ENCODE data around the gene PHC3. TPM values are rescaled to one million over a fixed set of nuclear protein-coding genes. Genes with fewer than 3 reads are reported as not detected.
A peak's percentile ranks its signal among the peaks of the same experiment; 100 is the strongest.

Gene PHC3
- total RNA-seq, 1 donor from 2014 or later = 105 TPM

DNA sequence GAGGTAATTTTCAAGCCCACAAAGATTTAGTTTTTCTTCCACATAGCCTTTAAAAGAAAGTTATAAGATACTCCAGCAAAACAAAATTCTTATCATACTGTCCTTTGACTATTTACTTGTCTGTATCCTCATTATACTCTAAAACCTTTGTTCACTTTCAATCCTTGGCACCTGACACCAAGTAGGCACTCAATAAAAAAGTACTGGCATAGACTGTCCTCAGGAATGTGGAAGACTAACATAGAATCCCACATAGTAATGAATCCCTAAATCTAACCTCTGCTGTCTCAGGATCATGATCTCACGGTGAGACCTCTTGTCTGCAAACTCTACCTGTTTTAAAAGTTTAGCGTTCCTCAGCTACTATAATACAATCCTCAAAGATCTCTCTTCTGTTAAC lies 21.6 kb downstream of the PHC3 start:
- Mint-ChIP-seq H3K36me3 (ENCODE audit: low read depth) (peaks cover 64% of the 10 kb centered on the region), H3K4me1 (peaks cover 71% of the 10 kb centered on the region), H3K9me3 (peaks cover 2% of the 10 kb centered on the region), H3K27ac (peak overlapping the region; percentile 36), H3K27me3 (no peaks in the 10 kb centered on the region), H3K4me3 (no peak overlapping the region)
- POLR2A ChIA-PET = no interaction called here
- DNase-seq (no peak), ATAC-seq (ENCODE audit: low read depth) (no peak)
- CTCF ChIA-PET = no interaction called here
- intact Hi-C loops (cut with micrococcal nuclease) = no loop called here
- TF ChIP-seq CTCF (IDR thresholded peaks at IDR 0.05) = no peak

DNA sequence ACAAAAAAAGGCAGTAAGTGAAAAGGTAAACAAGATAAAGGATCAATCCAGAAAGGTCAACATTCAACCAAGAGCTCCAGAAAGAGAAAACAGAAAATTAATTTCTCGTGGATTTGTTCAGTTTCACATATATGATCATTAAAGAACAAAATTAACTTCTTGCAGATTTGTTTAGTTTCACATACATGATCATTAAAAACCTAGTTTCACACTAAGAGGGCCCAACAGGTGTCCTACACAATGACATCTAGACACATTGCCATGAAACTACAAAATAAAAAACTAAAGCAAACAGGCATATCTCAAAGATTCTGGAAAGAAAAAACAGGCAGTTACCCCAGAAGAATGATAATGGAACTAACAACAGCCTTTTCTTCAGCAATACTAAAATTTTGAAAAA lies 22.1 kb downstream of the PHC3 start:
- Mint-ChIP-seq H3K4me3 (no peak overlapping the region), H3K9me3 (peaks cover 2% of the 10 kb centered on the region), H3K27ac (peak overlapping the region; percentile 76), H3K4me1 (peaks cover 71% of the 10 kb centered on the region), H3K36me3 (ENCODE audit: low read depth) (peaks cover 62% of the 10 kb centered on the region), H3K27me3 (no peaks in the 10 kb centered on the region)
- ATAC-seq (ENCODE audit: low read depth) (no peak), DNase-seq (no peak)
- CTCF ChIA-PET = no interaction called here
- POLR2A ChIA-PET = no interaction called here
- intact Hi-C loops (cut with micrococcal nuclease) = no loop called here
- no peak for TF ChIP-seq CTCF (IDR thresholded peaks at IDR 0.05)

DNA sequence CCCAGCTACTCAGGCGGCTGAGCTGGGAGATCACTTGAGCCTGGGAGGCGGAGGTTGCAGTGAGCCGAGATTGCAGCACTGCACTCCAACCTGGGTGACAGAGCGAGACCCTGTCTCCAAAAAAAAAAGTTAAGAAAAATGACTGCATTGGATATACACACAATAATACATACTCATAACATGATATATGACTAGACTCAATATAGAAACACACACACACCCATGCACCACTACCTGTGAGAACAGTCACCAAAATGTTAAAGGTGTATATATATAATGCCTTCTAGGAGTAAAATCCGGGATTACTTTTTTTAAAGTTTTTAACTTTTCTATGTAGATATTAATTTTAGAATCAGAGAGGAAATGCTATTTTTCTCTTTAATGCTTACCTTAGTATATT lies 25.9 kb downstream of the PHC3 start:
- ATAC-seq (ENCODE audit: low read depth) (no peak), DNase-seq (no peak)
- Mint-ChIP-seq H3K27me3 (no peaks in the 10 kb centered on the region), H3K36me3 (ENCODE audit: low read depth) (peaks cover 45% of the 10 kb centered on the region), H3K4me1 (peaks cover 70% of the 10 kb centered on the region), H3K4me3 (no peak overlapping the region), H3K27ac (peak overlapping the region; percentile 99), H3K9me3 (no peaks in the 10 kb centered on the region)
- ChIA-PET POLR2A (interaction anchor here (0.5 kb wide), 1 partner anchor 147 kb away, joined by 5 read pairs; no protein-coding TSS in a partner anchor), CTCF (no interaction called here)
- TF ChIP-seq CTCF (IDR thresholded peaks at IDR 0.05) = no peak
- intact Hi-C loops (cut with micrococcal nuclease) = loop anchor here (2.0 kb wide), 2 partner anchors 15 to 17 kb away; no protein-coding TSS in a partner anchor

DNA sequence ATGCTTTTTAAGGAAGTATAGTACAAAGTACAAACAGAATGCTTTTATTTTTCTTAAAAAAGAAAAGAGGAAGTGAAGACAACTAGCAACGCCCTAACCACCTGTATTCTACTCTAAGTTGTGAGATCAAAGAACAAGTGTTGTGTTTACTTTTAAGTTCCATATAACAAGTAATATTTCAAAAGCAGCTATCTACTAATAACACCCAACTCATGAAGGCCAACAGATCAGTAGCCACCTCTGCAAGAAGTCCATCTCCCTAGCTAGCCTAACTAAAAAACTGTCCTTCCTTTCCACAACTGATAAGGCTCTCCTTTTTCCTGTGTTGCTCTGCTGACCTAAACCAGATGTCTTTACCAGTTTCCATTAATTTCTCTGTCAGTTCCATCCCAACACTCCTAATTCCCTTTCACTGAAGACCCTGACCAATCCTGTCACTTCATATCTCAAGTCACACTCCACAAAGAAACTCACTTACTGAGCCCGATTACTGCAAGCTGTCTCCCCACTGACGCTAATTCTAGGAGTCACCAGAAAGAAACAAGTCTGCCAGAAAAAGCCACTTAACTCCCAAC lies 26.9 kb downstream of the PHC3 start:
- intact Hi-C loops (cut with micrococcal nuclease) = loop anchor here (1.0 to 2.0 kb wide), 4 partner anchors 10 to 27 kb away; partner anchors contain the start of gene PHC3
- ChIA-PET CTCF (interaction anchor here (0.6 to 1.5 kb wide), 2 partner anchors 9 to 26 kb away, joined by 3 read pairs; no protein-coding TSS in a partner anchor), POLR2A (interaction anchor here (1.0 to 2.0 kb wide), 6 partner anchors 9 to 341 kb away, joined by 3 to 18 read pairs (median 5); partner anchors contain the start of genes PHC3, SEC62 and SKIL)
- ATAC-seq (ENCODE audit: low read depth) = peak; percentile 87
- TF ChIP-seq CTCF (IDR thresholded peaks at IDR 0.05) = no peak
- Mint-ChIP-seq H3K4me3 (peak overlapping the region; percentile 78), H3K36me3 (ENCODE audit: low read depth) (peaks cover 44% of the 10 kb centered on the region), H3K27me3 (no peaks in the 10 kb centered on the region), H3K27ac (peak overlapping the region; percentile 99), H3K4me1 (peaks cover 66% of the 10 kb centered on the region), H3K9me3 (no peaks in the 10 kb centered on the region)
- DNase-seq = no peak

- no peak for DNase-seq
- Mint-ChIP-seq H3K4me1 (peaks cover 63% of the 10 kb centered on the region), H3K27ac (peak overlapping the region; percentile 99), H3K27me3 (no peaks in the 10 kb centered on the region), H3K9me3 (no peaks in the 10 kb centered on the region), H3K36me3 (ENCODE audit: low read depth) (peaks cover 43% of the 10 kb centered on the region), H3K4me3 (peak overlapping the region; percentile 78)
- CTCF ChIA-PET = interaction anchor here (0.6 to 1.5 kb wide), 2 partner anchors 9 to 25 kb away, joined by 3 read pairs; no protein-coding TSS in a partner anchor
- no peak for ATAC-seq (ENCODE audit: low read depth)
- POLR2A ChIA-PET = interaction anchor here (0.6 to 2.0 kb wide), 7 partner anchors 9 to 341 kb away, joined by 3 to 18 read pairs (median 4); partner anchors contain the start of genes PHC3, SEC62 and SKIL
- intact Hi-C loops (cut with micrococcal nuclease) = loop anchor here (1.0 to 2.0 kb wide), 4 partner anchors 10 to 27 kb away; partner anchors contain the start of gene PHC3
- no peak for TF ChIP-seq CTCF (IDR thresholded peaks at IDR 0.05)
Observed at GRCh38 chr3:170154084-170154483, 27.4 kb downstream of the PHC3 start.

Data from activated B cell treated with CpG ODN at 0.5 μM for 24 hours (primary cell).